K562 (cell line): ENCODE measurements around the gene GPR171. TPM values are rescaled to one million over a fixed set of nuclear protein-coding genes. Genes with fewer than 3 reads are reported as not detected.

ENCODE experiments used
- ATAC-seq: fragments of 200-7000 bp; cut with Tn5 transposase; 3 replicates; pipeline ENCODE4 v1.9.1; 2020; ENCODE audit warnings: moderate library complexity
- BruUV-seq: library from RNA; stranded (reverse); fragments of 400-500 nt; replicated peaks from 2 replicates; lab custom pipeline; 2021; lab: Mats Ljungman, UMichigan
- CTCF ChIA-PET: fragments of 300-600 bp; formaldehyde crosslinking; extraction: SDS; loops from one replicate; lab custom pipeline; 2021; ENCODE audit warnings: low intra/inter-chr PET ratio; lab: Yijun Ruan, JAX
- POLR2A ChIA-PET: fragments of 300-600, 350-650 bp; sonication (Branson Sonifier 250); formaldehyde crosslinking; extraction: SDS; loops from one replicate; lab custom pipeline; 2021; ENCODE audit warnings: antibody characterized with exemption, inconsistent platforms; lab: Yijun Ruan, JAX
- DNase-seq, 4 experiments: peaks; one replicate each; pipeline versions ENCODE4 v3.0.0 to v3.0.0-alpha.2; 2011 to 2018; ENCODE audit warnings: low spot score in 3 of 4, mixed read lengths in 3 of 4; ENCODE audit errors: extremely low read depth in 1 of 4
- FAIRE-seq: peaks from 2 replicates; lab custom pipeline; 2011; peaks lifted over from hg19 to GRCh38; lab: Jason Lieb, UNC
- H2AFZ ChIP-seq: 2 replicates; pipeline ENCODE4 v1.6.0; 2011; ENCODE audit warnings: low read depth, low read length, control low read depth, inconsistent platforms
- H3K27ac ChIP-seq: fragments of 200-600 bp; 3 replicates; pipeline ENCODE4 v1.8.0; 2011; ENCODE audit warnings: low read depth, mild to moderate bottlenecking, control low read depth, inconsistent platforms, low read length, moderate library complexity, mixed read lengths; ENCODE audit errors: extremely low read depth
- H3K27me3 ChIP-seq, 2 experiments: fragments of 300-600 bp in 1 of 2; 2 replicates in 1 of 2; 3 replicates in 1 of 2; pipeline versions ENCODE4 v1.6.0 to v1.8.0; 2011; ENCODE audit warnings: inconsistent platforms in 2 of 2, low read length in 2 of 2, mild to moderate bottlenecking in 1 of 2, mixed read lengths in 1 of 2, moderate library complexity in 1 of 2; ENCODE audit not compliant: control insufficient read depth in 2 of 2, insufficient read depth in 2 of 2
- H3K36me3 ChIP-seq: fragments of 300-600 bp; 3 replicates; pipeline ENCODE4 v1.8.0; 2011; ENCODE audit warnings: mild to moderate bottlenecking, low read length, inconsistent platforms; ENCODE audit not compliant: control insufficient read depth, insufficient read depth
- H3K4me1 ChIP-seq, 2 experiments: fragments of 200-600 bp in 1 of 2; replicated peaks in 1 of 2; 2 replicates in 1 of 2; 3 replicates in 1 of 2; pipeline versions ENCODE4 v1.5.1 to v1.8.0; 2011; ENCODE audit warnings: inconsistent platforms in 2 of 2, low read length in 2 of 2, mild to moderate bottlenecking in 1 of 2, mixed read lengths in 1 of 2, moderate library complexity in 1 of 2; ENCODE audit not compliant: control insufficient read depth in 2 of 2, insufficient read depth in 2 of 2
- H3K4me2 ChIP-seq: 2 replicates; pipeline ENCODE4 v1.6.1; 2011; ENCODE audit warnings: low read length, control low read depth, inconsistent platforms, mixed read lengths; ENCODE audit not compliant: insufficient read depth
- H3K4me3 ChIP-seq: fragments of 200-600 bp; sonication (generic), shearing (Covaris generic); 2 replicates; pipeline ENCODE4 v1.5.1; 2016; ENCODE audit warnings: control low read depth, inconsistent platforms
- H3K79me2 ChIP-seq: fragments of 200-600 bp; 3 replicates; pipeline ENCODE4 v1.8.0; 2011; ENCODE audit warnings: low read length, inconsistent platforms; ENCODE audit not compliant: control insufficient read depth, insufficient read depth
- H3K9ac ChIP-seq, 2 experiments: 2 replicates each; pipeline versions ENCODE4 v1.6.0 to v1.6.1; 2011; ENCODE audit warnings: low read depth in 2 of 2, low read length in 2 of 2, control low read depth in 1 of 2, inconsistent platforms in 1 of 2, mild to moderate bottlenecking in 1 of 2, mixed read lengths in 1 of 2; ENCODE audit not compliant: insufficient read depth in 1 of 2
- H3K9me1 ChIP-seq: one replicate; pipeline ENCODE4 v1.6.0; 2011; ENCODE audit warnings: inconsistent platforms, mild to moderate bottlenecking, low read length, moderate library complexity; ENCODE audit not compliant: control insufficient read depth, insufficient read depth
- H3K9me3 ChIP-seq: replicated peaks from 2 replicates; pipeline ENCODE4 v1.5.1; 2011; ENCODE audit warnings: low read depth, low read length, inconsistent platforms; ENCODE audit not compliant: control insufficient read depth, insufficient read depth
- H4K20me1 ChIP-seq: replicated peaks from 2 replicates; pipeline ENCODE4 v1.6.1; 2011; ENCODE audit warnings: low read length, inconsistent platforms, mixed read lengths; ENCODE audit not compliant: control insufficient read depth, insufficient read depth
- ESRRB ChIP-seq: fragments of 250-450 bp; sonication (Bioruptor Pico); IDR thresholded peaks from 2 replicates; pipeline ENCODE4 v1.5.0; 2020; ENCODE audit warnings: mild to moderate bottlenecking, moderate library complexity, borderline replicate concordance
- FOXP1 ChIP-seq: sonication (generic); formaldehyde crosslinking; IDR thresholded peaks from 2 replicates; pipeline ENCODE4 v1.8.0; 2022; ENCODE audit warnings: mild to moderate bottlenecking, missing genetic modification reagents
- MYNN ChIP-seq, 2 experiments: sonication (generic); formaldehyde crosslinking in 1 of 2; IDR thresholded peaks; 2 replicates each; pipeline versions ENCODE4 v1.5.0 to v1.6.1; 2016 to 2020; ENCODE audit warnings: antibody characterized with exemption in 1 of 2, missing genetic modification reagents in 1 of 2
- NFIC ChIP-seq: fragments of 450-650 bp; IDR thresholded peaks from 2 replicates; pipeline ENCODE4 v1.6.1; 2017; ENCODE audit warnings: mild to moderate bottlenecking, inconsistent platforms
- NFIX ChIP-seq: fragments of 250-450 bp; sonication (Bioruptor Pico); IDR thresholded peaks from 2 replicates; pipeline ENCODE4 v1.4.0; 2020; ENCODE audit warnings: low read depth, mild to moderate bottlenecking, moderate library complexity
- TRIM24 ChIP-seq, 2 experiments: fragments of 450-650 bp; IDR thresholded peaks; 2 replicates each; pipeline ENCODE4 v1.6.1; 2016
- ZNF140 ChIP-seq: fragments of 250-450 bp; sonication (Bioruptor Pico); IDR thresholded peaks from 2 replicates; pipeline ENCODE4 v1.8.0; 2021; ENCODE audit warnings: moderate library complexity, mild to moderate bottlenecking, inconsistent platforms
- ZNF561 ChIP-seq: fragments of 450-650 bp; formaldehyde crosslinking; conservative IDR thresholded peaks from 2 replicates; pipeline ENCODE4 v1.4.0; 2020; ENCODE audit warnings: mild to moderate bottlenecking, moderate library complexity
- WGBS: fragments of 100-300 bp; shearing (Covaris generic); methylation state at CpG from one replicate; pipeline ENCODE4 v1.1.6; 2016; ENCODE audit warnings: low coverage, mixed read lengths; ENCODE audit not compliant: insufficient coverage; ENCODE audit errors: missing lambda C conversion rate; 5-methylcytosine and 5-hydroxymethylcytosine counted together
- in situ Hi-C: fragments of 300-500 bp; cut with MboI; formaldehyde crosslinking; loops from 4 replicates; pipeline ENCODE4 v1.15.0; 2018; ENCODE audit warnings: inconsistent platforms, mixed read lengths
- intact Hi-C: fragments of 100-400 bp; cut with micrococcal nuclease; formaldehyde crosslinking; loops from 2 replicates; pipeline ENCODE4 v1.14.2; 2022
- polyA plus RNA-seq, 8 experiments: library from polyadenylated mRNA; depleted of rRNA in 4 of 8; stranded (reverse) in 5 of 8; unstranded in 3 of 8; fragments of >200 nt; fragmentation: Nextera tagmentation in 2 of 8; fragmentation: Illumina TruSeq in 1 of 8; extraction: Ambion mirVana in 2 of 8; extraction: Trizol in 1 of 8; gene quantifications; 2 replicates each; pipeline versions ENCODE4 v1.2.1 to v1.2.3, GENCODE V29; 2011 to 2014; ENCODE audit warnings: inconsistent platforms in 1 of 8, missing spikeins in 1 of 8
- total RNA-seq, 7 experiments: library from RNA; depleted of rRNA in 6 of 7; stranded (reverse); fragments of >200 nt in 6 of 7; fragmentation: Illumina TruSeq in 2 of 7; extraction: Trizol in 2 of 7; gene quantifications; 2 replicates each; pipeline versions ENCODE4 v1.2.1 to v1.2.3, GENCODE V29; 2011 to 2021; ENCODE audit warnings: low replicate concordance in 1 of 7
- TF ChIP-seq, protein P1 (sequence below), 2 experiments: IDR thresholded peaks in 1 of 2; conservative IDR thresholded peaks in 1 of 2; 2 replicates each; pipeline ENCODE4 v1.6.1; 2016; ENCODE audit warnings: low read depth in 2 of 2, mild to moderate bottlenecking in 1 of 2, missing compliant biosample characterization in 1 of 2, missing genetic modification characterization in 1 of 2, moderate library complexity in 1 of 2

The GPR171 gene
- total and polyA plus RNA-seq, 9 of the 15 experiments (the other 6 are each of a cell fraction or from before 2014, with no cell fraction given): not detected

DNA sequence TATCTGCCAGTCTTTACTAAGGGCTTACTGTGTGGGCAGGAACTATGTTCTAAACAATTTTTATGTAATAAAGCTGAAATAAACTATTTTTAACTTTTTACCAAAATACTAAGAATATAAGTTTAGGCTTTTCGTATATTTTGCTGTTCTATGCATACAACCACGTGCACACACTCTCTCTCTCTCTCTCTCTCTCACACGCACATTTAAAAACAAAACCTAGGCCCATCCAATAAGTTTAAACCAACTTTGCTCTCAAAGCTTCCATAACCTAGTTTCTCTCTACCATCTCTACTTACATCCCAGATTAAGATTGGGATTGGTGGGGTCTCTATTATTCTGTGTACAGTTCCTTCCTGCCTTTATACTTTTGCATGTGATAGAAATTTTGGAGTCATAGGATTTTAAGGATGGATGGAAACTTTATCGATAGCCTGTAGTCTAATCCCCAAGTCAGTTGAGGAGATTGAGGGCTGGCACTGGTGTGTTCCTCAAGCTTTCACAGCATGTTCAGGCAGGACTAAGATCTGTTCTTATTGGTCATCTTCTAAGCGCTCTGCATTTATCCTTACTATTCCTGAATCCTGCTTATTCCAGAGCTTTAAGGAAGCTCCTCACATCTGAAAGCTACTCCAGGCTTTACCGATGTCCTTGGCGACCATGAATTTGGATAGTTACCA, 1.8 kb downstream of the GPR171 start (continued):
- no peak for TF ChIP-seq ZNF140 (CRISPR knock-in tag)
- TF ChIP-seq, protein P1, sequence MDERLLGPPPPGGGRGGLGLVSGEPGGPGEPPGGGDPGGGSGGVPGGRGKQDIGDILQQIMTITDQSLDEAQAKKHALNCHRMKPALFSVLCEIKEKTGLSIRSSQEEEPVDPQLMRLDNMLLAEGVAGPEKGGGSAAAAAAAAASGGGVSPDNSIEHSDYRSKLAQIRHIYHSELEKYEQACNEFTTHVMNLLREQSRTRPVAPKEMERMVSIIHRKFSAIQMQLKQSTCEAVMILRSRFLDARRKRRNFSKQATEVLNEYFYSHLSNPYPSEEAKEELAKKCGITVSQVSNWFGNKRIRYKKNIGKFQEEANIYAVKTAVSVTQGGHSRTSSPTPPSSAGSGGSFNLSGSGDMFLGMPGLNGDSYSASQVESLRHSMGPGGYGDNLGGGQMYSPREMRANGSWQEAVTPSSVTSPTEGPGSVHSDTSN (CRISPR knock-in tag; IDR thresholded peaks at IDR 0.05; ENCODE audit: low read depth): no peak
- TF ChIP-seq, protein P1 (tag; conservative IDR thresholded peaks at IDR 0.05; ENCODE audit: low read depth): no peak
- no peak for TF ChIP-seq MYNN (IDR thresholded peaks at IDR 0.05)
- no peak for TF ChIP-seq MYNN (CRISPR knock-in tag; IDR thresholded peaks at IDR 0.05)
- no peak for TF ChIP-seq ESRRB (CRISPR knock-in tag)
- TF ChIP-seq FOXP1: no peak
- TF ChIP-seq ZNF561 (CRISPR knock-in tag): no peak

DNA sequence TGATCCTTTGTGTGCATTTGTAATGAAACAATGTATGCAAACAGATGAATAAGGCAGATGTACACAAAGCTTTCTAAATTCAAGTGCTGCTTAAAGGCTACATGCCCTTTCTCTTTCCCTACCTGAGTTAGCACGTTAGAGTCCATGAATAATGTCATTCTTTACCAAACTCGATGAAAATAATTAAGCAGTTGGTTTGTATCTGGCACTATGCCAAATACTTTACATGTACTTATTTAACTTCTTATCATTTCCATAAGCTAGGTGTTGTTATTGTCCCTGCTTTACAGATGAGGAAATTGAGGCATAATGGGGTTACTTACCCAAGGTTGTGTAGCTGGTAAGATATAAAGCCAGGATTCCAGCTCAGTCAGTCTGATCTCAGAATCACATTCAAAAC, 2.4 kb downstream of the GPR171 start:
- no peak overlapping the region for H3K4me2 ChIP-seq
- ATAC-seq (no peak), DNase-seq (no peak), FAIRE-seq (no peak)
- BruUV-seq: no TSS peak
- ChIA-PET CTCF (no interaction called here), POLR2A (interaction anchor here (1.0 kb wide), 2 partner anchors 9 kb away, joined by 3 read pairs; no protein-coding TSS in a partner anchor)
- H3K9me1 ChIP-seq: no peaks in the 10 kb centered on the region
- TF ChIP-seq NFIX (CRISPR knock-in tag) (peak; percentile 94), NFIC (peak; percentile 97), TRIM24 (IDR thresholded peaks at IDR 0.05) (no peak)
- intact Hi-C loops: no loop called here
- H3K79me2 ChIP-seq: no peaks in the 10 kb centered on the region
- H3K27me3 ChIP-seq: peaks cover 0 to 5% of the 10 kb centered on the region in 2 experiments; a peak in 3 of 5 replicates
- 0% methylated on average over 2 of the region's 2 CpGs for WGBS
- no peaks in the 10 kb centered on the region for H3K4me1 ChIP-seq
- no peaks in the 10 kb centered on the region for H4K20me1 ChIP-seq
- H2AFZ ChIP-seq: no peak overlapping the region
- H3K4me3 ChIP-seq: no peak overlapping the region
- H3K27ac ChIP-seq: no peak overlapping the region
- H3K36me3 ChIP-seq: no peaks in the 10 kb centered on the region
- in situ Hi-C loops: no loop called here
- no peak overlapping the region for H3K9ac ChIP-seq
- no peaks in the 10 kb centered on the region for H3K9me3 ChIP-seq
